Gastroesophageal sphincter (tissue), 3 donors: ENCODE data around the gene LRRC3C.

Experiments
- CTCF ChIP-seq, 4 experiments: fragments of 200-600 bp in 2 of 4; fragments of 450-650 bp in 2 of 4; sonication (generic) in 1 of 4; IDR thresholded peaks; one replicate each; pipeline ENCODE4 v1.5.1; 2017 to 2019; ENCODE audit warnings: antibody characterized with exemption in 4 of 4, mild to moderate bottlenecking in 2 of 4, moderate library complexity in 2 of 4
- EP300 ChIP-seq: sonication (generic); formaldehyde crosslinking; IDR thresholded peaks from one replicate; pipeline ENCODE4 v1.6.1; 2017; ENCODE audit warnings: antibody characterized with exemption, mild to moderate bottlenecking
- POLR2A ChIP-seq, 2 donors: fragments of 450-650 bp; IDR thresholded peaks; one replicate each; pipeline ENCODE4 v1.6.1; 2017; ENCODE audit warnings: antibody characterized with exemption in 2 of 2, mild to moderate bottlenecking in 2 of 2, moderate library complexity in 1 of 2

DNA sequence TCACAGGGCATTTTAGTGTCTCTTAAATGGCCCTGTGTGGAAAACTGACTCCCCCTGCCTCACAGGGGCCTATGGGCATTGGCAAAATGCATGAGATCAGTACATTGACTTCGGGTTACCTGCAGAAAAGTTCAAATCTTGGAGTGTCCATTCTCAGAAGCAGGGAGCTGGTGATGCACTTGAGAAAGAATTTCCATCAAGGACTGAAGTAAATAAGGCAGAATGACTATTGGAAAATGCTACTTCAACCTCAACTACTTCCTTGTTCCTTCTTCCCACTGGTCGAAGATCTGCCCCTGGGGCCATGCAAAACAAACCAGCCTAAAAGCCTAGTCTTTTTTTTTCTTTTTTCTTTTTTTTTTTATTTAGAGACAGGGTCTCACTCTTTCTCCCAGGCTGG lies 21.5 kb downstream of the LRRC3C start:
- TF ChIP-seq EP300 (no peak), CTCF (IDR thresholded peaks at IDR 0.05) (no peak), POLR2A (IDR thresholded peaks at IDR 0.05) (no peak)
